Breast epithelium (tissue), 3 donors: Measurements from ENCODE around the gene CLDN2.

Experiments used
- CTCF ChIP-seq, 3 donors: fragments of 450-650 bp; IDR thresholded peaks; one replicate each; pipeline ENCODE4 v1.5.1; 2016 to 2017; ENCODE audit warnings: antibody characterized with exemption in 3 of 3, mild to moderate bottlenecking in 3 of 3, moderate library complexity in 3 of 3
- POLR2A ChIP-seq: fragments of 450-650 bp; IDR thresholded peaks from one replicate; pipeline ENCODE4 v1.6.1; 2016; ENCODE audit warnings: antibody characterized with exemption, mild to moderate bottlenecking, moderate library complexity
- POLR2AphosphoS5 ChIP-seq, 3 donors: sonication (generic); formaldehyde crosslinking; IDR thresholded peaks; one replicate each; pipeline ENCODE4 v1.6.1; 2017; ENCODE audit warnings: antibody characterized with exemption in 3 of 3

GRCh38 chrX:106927023-106927422, 6.8 kb downstream of the CLDN2 start:
- TF ChIP-seq POLR2AphosphoS5 (IDR thresholded peaks at IDR 0.05) (no peak), CTCF (IDR thresholded peaks at IDR 0.05) (no peak), POLR2A (no peak)
